Testis (tissue), 2 donors: ENCODE results near the gene EPHB1.

ENCODE experiments used
- POLR2A ChIP-seq: fragments of 450-650 bp; IDR thresholded peaks from one replicate; pipeline ENCODE4 v1.6.1; 2017; ENCODE audit warnings: antibody characterized with exemption, mild to moderate bottlenecking, moderate library complexity
- TF ChIP-seq, protein P1 (sequence below), 3 experiments: fragments of 450-650 bp in 2 of 3; fragments of 200-600 bp in 1 of 3; sonication (generic) in 1 of 3; IDR thresholded peaks; one replicate each; pipeline ENCODE4 v1.5.1; 2016 to 2019; ENCODE audit warnings: antibody characterized with exemption in 3 of 3, mild to moderate bottlenecking in 2 of 3, moderate library complexity in 1 of 3

DNA sequence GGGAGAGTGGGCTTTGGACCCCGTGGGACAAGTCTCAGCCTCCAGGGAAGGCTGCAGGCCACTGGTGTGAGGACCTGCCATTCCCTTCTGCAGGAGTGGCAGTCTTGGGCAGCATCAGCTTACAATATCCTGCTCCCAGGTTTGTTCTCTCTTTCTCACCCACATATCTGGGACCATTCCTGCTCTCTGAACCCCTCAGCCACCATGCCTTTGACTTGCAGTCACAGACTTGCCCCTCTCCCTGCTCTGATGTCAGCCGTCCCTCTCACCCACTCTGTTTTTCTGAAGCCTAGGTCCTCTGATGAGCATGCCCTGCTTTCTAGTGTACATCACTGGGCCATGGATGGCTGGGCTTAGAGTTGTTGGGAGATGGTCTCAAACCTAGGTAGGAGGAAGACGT, 282.1 kb downstream of the EPHB1 start:
- TF ChIP-seq, protein P1, sequence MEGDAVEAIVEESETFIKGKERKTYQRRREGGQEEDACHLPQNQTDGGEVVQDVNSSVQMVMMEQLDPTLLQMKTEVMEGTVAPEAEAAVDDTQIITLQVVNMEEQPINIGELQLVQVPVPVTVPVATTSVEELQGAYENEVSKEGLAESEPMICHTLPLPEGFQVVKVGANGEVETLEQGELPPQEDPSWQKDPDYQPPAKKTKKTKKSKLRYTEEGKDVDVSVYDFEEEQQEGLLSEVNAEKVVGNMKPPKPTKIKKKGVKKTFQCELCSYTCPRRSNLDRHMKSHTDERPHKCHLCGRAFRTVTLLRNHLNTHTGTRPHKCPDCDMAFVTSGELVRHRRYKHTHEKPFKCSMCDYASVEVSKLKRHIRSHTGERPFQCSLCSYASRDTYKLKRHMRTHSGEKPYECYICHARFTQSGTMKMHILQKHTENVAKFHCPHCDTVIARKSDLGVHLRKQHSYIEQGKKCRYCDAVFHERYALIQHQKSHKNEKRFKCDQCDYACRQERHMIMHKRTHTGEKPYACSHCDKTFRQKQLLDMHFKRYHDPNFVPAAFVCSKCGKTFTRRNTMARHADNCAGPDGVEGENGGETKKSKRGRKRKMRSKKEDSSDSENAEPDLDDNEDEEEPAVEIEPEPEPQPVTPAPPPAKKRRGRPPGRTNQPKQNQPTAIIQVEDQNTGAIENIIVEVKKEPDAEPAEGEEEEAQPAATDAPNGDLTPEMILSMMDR (IDR thresholded peaks at IDR 0.05): no peak
- TF ChIP-seq POLR2A: no peak
